ENCODE measurements around the gene INPP5J. TPM values are rescaled to one million over a fixed set of nuclear protein-coding genes. Genes with fewer than 3 reads are reported as not detected.
"Not testable (repeated sequence)": the region's sequence is repeated elsewhere in the genome, so short reads cannot be mapped to it uniquely, and the experiment has no call there.

INPP5J gene
- total and polyA plus RNA-seq, 10 of the 15 experiments (the other 5 are each of a cell fraction or from before 2014, with no cell fraction given), result 0.18 to 2.8 (median 1.5) TPM; not detected in 1

- H3K4me2 ChIP-seq (ENCODE audit: control insufficient read depth, insufficient read depth); ATAC-seq; SMC1A ChIA-PET (ENCODE audit: uncharacterized antibody, unreplicated experiment); H4K20me1 ChIP-seq (ENCODE audit: control insufficient read depth, insufficient read depth); H3K36me3 ChIP-seq (ENCODE audit: control insufficient read depth in 2 of 2, insufficient read depth in 2 of 2, low read length in 1 of 2); H3K9ac ChIP-seq (ENCODE audit: control insufficient read depth, insufficient read depth, low read length); RAD21 ChIA-PET (ENCODE audit: unreplicated experiment); H3K4me1 ChIP-seq (ENCODE audit: control insufficient read depth, insufficient read depth, low read length); H3K27ac ChIP-seq (ENCODE audit: control insufficient read depth, insufficient read depth); H3K4me3 ChIP-seq; H3K27me3 ChIP-seq (replicated peaks in 1 of 2; ENCODE audit: control insufficient read depth in 2 of 2, insufficient read depth in 2 of 2, low read length in 1 of 2); CTCF ChIA-PET; FAIRE-seq; BruUV-seq (replicated peaks); H2AFZ ChIP-seq (ENCODE audit: control insufficient read depth, low read depth, low read length); H3K9me3 ChIP-seq (replicated peaks; ENCODE audit: control insufficient read depth, insufficient read depth, low read length); in situ Hi-C loops (cut with MboI); intact Hi-C loops (cut with micrococcal nuclease; ENCODE audit: unreplicated experiment); DNase-seq (ENCODE audit: low read depth, low spot score); H3K79me2 ChIP-seq (ENCODE audit: control insufficient read depth, insufficient read depth, low read length): not testable (repeated sequence)
- POLR2A ChIA-PET, result interaction anchor here (1.1 kb wide), 1 partner anchor 10 kb away, joined by 6 read pairs; no protein-coding TSS in a partner anchor
- 84% methylated on average over 9 of the region's 9 CpGs for WGBS (ENCODE audit: insufficient coverage, insufficient replicate concordance, low lambda C conversion rate, missing lambda C conversion rate)
- peak; percentile 25; the same call in 1 of the 2 replicates for TF ChIP-seq RAD51 (IDR thresholded peaks at IDR 0.05)
These were observed 49.6 kb upstream of the INPP5J start for GRCh38 chr22:31073125-31073524.

- CTCF ChIA-PET, result not testable (repeated sequence)
These were observed 49.1 kb upstream of the INPP5J start for GRCh38 chr22:31073545-31074145.

More at GRCh38 chr22:31073545-31074145, 49.1 kb upstream of the INPP5J start:
- SMC1A ChIA-PET (ENCODE audit: uncharacterized antibody, unreplicated experiment); H3K79me2 ChIP-seq (ENCODE audit: control insufficient read depth, insufficient read depth, low read length); BruUV-seq (replicated peaks); in situ Hi-C loops (cut with MboI); DNase-seq (ENCODE audit: low read depth, low spot score); FAIRE-seq; H3K4me1 ChIP-seq (ENCODE audit: control insufficient read depth, insufficient read depth, low read length); H4K20me1 ChIP-seq (ENCODE audit: control insufficient read depth, insufficient read depth); ATAC-seq; H3K4me2 ChIP-seq (ENCODE audit: control insufficient read depth, insufficient read depth); intact Hi-C loops (cut with micrococcal nuclease; ENCODE audit: unreplicated experiment); H3K27me3 ChIP-seq (replicated peaks in 1 of 2; ENCODE audit: control insufficient read depth in 2 of 2, insufficient read depth in 2 of 2, low read length in 1 of 2); H2AFZ ChIP-seq (ENCODE audit: control insufficient read depth, low read depth, low read length); H3K4me3 ChIP-seq; H3K27ac ChIP-seq (ENCODE audit: control insufficient read depth, insufficient read depth); H3K9me3 ChIP-seq (replicated peaks; ENCODE audit: control insufficient read depth, insufficient read depth, low read length); H3K36me3 ChIP-seq (ENCODE audit: control insufficient read depth in 2 of 2, insufficient read depth in 2 of 2, low read length in 1 of 2); RAD21 ChIA-PET (ENCODE audit: unreplicated experiment); H3K9ac ChIP-seq (ENCODE audit: control insufficient read depth, insufficient read depth, low read length): not testable (repeated sequence)
- WGBS (ENCODE audit: insufficient coverage, insufficient replicate concordance, low lambda C conversion rate, missing lambda C conversion rate), result 55% methylated on average over 5 of the region's 5 CpGs
- POLR2A ChIA-PET, result interaction anchor here (0.6 to 1.1 kb wide), 2 partner anchors 9 to 420 kb away, joined by 5 to 6 read pairs; no protein-coding TSS in a partner anchor

All from GM12878 (cell line).